Activated CD8-positive, alpha-beta memory T cell treated with anti-CD3 and anti-CD28 coated beads for 4 hours (primary cell): ENCODE measurements around the gene TMEM108.

Source experiments
- DNase-seq, 2 donors: peaks; one replicate each; pipeline ENCODE4 v3.0.0-alpha.2; 2020; ENCODE audit warnings: low read depth in 2 of 2

TMEM108 gene

GRCh38 chr3:133054586-133054985 lies 16.4 kb downstream of the TMEM108 start:
- no peak for DNase-seq

- no peak for DNase-seq
Measured at GRCh38 chr3:133055339-133055738, 17.1 kb downstream of the TMEM108 start.

GRCh38 chr3:133058243-133058642 lies 20.1 kb downstream of the TMEM108 start:
- no peak for DNase-seq

DNA sequence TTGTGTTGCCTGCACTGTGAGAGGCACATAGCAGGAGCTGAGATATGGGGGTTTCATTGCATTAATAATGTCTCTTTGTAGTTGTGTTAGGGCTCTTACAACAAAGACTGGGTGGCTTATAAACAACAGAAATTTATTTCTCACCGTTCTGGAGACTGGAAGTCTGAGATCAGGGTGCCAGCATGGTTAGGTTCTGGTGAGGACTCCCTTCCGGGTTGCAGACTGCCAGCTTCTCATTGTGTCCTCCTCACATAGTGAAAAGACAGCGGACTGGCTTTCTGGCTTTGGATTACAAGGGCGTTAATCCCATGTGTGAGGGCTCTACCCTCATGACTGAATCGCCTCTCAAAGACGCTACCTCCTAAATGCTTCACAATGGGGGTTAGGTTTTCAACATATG lies 20.6 kb downstream of the TMEM108 start:
- DNase-seq = no peak

- no peak for DNase-seq
Measured at GRCh38 chr3:133065193-133065961, 27.2 kb downstream of the TMEM108 start.

GRCh38 chr3:133066026-133066425 lies 27.8 kb downstream of the TMEM108 start:
- DNase-seq = no peak

- DNase-seq = no peak
Measured at GRCh38 chr3:133069556-133070286, 31.5 kb downstream of the TMEM108 start.

GRCh38 chr3:133074977-133075376 lies 36.8 kb downstream of the TMEM108 start:
- DNase-seq = no peak

DNA sequence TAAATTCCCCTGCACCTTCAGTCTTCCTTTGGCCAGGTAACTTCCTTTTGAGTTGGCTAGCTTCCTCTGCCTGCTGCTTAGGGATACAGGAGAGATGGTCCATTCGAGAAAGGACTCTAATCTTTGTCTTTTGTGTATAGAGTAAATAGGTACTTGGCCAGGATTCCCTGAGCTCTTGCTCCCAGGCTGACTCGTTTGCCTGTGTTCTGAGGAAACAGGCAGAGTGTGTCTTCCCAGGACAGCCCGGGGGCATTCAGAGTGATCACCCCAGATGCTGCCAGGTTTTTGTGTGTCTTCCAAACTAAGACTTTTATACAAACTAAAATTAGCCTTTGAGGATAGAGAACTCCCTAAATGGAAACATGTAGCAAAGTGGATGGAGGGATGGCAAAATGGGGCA lies 39.5 kb downstream of the TMEM108 start:
- no peak for DNase-seq

GRCh38 chr3:133079621-133080020 lies 41.4 kb downstream of the TMEM108 start:
- no peak for DNase-seq

DNA sequence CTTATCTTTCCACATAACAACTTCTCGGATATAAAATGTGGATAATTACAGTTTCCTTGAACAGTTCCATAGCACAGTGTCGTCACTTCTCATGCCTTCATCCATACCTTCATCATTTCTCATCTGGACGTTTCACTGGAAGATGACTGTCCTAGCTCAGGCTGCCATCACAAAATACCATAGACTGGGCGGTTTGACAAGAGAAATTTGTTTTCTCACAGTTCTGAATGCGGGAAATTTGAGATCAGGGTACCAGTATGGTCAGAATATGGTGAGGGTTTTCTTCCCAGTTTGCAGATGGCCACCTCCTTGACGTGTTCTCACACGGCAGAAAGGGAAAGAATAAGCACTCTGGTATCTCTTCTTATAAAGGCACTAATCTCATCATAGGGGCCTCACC lies 42.8 kb downstream of the TMEM108 start:
- no peak for DNase-seq

- no peak for DNase-seq
Measured at GRCh38 chr3:133083395-133083794, 45.2 kb downstream of the TMEM108 start.

DNA sequence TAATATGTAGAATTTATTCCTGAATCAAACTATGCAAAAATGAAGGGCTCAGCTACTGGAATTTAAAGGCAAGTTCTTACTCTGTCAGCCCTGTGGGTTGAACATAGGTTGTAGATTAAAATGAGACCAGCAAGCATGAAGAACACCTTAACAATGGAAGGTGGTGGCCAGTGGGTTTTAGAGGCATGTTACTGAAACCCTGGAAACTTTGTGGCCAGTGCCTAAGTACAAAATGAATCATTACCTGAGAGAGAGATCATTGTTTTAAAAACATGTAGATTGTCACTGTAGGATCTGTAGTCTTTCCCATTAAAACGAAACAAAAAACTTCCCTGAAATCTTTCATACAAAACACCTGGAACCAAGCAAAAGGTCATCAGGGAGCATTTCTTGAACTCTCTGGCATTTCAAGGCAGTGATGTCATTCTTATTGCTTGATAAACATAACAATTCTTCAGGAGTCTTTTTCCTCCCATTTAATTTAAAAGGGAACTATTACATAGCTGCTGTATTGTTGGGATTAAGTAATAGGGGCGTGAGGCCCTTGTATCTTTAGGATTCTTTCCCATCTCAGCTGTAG lies 51.8 kb downstream of the TMEM108 start:
- no peak for DNase-seq

DNA sequence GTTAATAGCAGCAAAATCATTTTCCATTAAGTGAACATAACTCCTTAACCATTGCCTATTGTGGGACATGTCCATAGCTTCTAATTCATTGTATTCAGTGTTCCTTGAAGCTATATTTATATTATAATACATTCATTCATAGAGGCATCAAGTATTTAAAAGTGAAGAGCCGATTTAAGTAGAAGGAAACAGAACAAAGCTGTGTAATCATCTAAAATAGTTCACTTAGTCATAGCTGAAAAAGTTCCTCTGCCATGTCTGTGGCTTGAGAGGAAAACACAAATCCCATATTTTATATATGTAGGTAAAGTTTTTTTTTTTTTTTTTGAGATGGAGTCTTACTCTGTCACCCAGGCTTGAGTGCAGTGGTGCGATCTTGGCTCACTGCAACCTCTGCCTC lies 54.5 kb downstream of the TMEM108 start:
- no peak for DNase-seq

- no peak for DNase-seq
Measured at GRCh38 chr3:133093366-133093765, 55.2 kb downstream of the TMEM108 start.

- no peak for DNase-seq
Measured at GRCh38 chr3:133096900-133097613, 58.9 kb downstream of the TMEM108 start.

GRCh38 chr3:133103706-133104105 lies 65.5 kb downstream of the TMEM108 start:
- DNase-seq = no peak

GRCh38 chr3:133106169-133106568 lies 68.0 kb downstream of the TMEM108 start:
- no peak for DNase-seq

GRCh38 chr3:133112666-133113065 lies 74.5 kb downstream of the TMEM108 start:
- DNase-seq = no peak

- DNase-seq = no peak
Measured at GRCh38 chr3:133113526-133113925, 75.3 kb downstream of the TMEM108 start.

DNA sequence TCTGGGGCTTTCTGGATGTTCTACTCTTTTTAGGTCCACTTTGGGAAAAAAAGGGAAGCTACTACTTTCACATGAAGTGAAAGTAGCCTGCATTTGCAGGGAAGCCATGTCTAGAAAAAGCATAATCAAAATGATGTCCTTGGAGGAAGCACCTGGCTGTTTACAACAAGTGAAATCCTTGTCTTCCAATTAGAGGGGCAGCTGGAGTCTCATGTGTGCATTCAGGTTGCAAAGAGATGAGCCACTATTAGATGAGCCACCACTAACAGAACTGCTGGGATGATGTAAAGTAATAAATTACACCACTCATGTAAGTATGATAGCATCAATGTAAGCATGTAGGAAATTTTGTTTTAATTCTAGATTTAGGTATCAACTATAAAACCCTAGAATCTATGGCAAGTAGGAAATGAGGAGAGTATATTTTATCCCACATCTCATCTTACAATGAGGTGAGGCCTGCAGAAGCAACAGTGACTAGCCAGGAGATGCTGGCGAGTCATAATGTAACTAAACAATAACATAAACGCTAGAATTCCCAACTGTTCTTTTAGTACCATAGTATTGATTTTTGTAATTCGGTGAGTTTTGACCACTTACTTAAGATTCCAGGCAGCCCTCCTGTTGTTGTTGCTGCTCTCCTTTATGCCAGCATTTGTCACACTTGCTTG lies 75.9 kb downstream of the TMEM108 start:
- DNase-seq = no peak

- DNase-seq = no peak
Measured at GRCh38 chr3:133115176-133115575, 77.0 kb downstream of the TMEM108 start.
